K562 (cell line): ENCODE measurements around the gene LIMS1. TPM values are rescaled to one million over a fixed set of nuclear protein-coding genes. Genes with fewer than 3 reads are reported as not detected.

Experiments used
- ATAC-seq: fragments of 200-7000 bp; cut with Tn5 transposase; 3 replicates; pipeline ENCODE4 v1.9.1; 2020; ENCODE audit warnings: moderate library complexity
- BruUV-seq: library from RNA; stranded (reverse); fragments of 400-500 nt; replicated peaks from 2 replicates; lab custom pipeline; 2021; lab: Mats Ljungman, UMichigan
- CTCF ChIA-PET: fragments of 300-600 bp; formaldehyde crosslinking; extraction: SDS; loops from one replicate; lab custom pipeline; 2021; ENCODE audit warnings: low intra/inter-chr PET ratio; lab: Yijun Ruan, JAX
- POLR2A ChIA-PET: fragments of 300-600, 350-650 bp; sonication (Branson Sonifier 250); formaldehyde crosslinking; extraction: SDS; loops from one replicate; lab custom pipeline; 2021; ENCODE audit warnings: antibody characterized with exemption, inconsistent platforms; lab: Yijun Ruan, JAX
- DNase-seq, 4 experiments: peaks; one replicate each; pipeline versions ENCODE4 v3.0.0 to v3.0.0-alpha.2; 2011 to 2018; ENCODE audit warnings: low spot score in 3 of 4, mixed read lengths in 3 of 4; ENCODE audit errors: extremely low read depth in 1 of 4
- FAIRE-seq: peaks from 2 replicates; lab custom pipeline; 2011; peaks lifted over from hg19 to GRCh38; lab: Jason Lieb, UNC
- H2AFZ ChIP-seq: 2 replicates; pipeline ENCODE4 v1.6.0; 2011; ENCODE audit warnings: low read depth, low read length, control low read depth, inconsistent platforms
- H3K27ac ChIP-seq: fragments of 200-600 bp; 3 replicates; pipeline ENCODE4 v1.8.0; 2011; ENCODE audit warnings: low read depth, mild to moderate bottlenecking, control low read depth, inconsistent platforms, low read length, moderate library complexity, mixed read lengths; ENCODE audit errors: extremely low read depth
- H3K27me3 ChIP-seq, 2 experiments: fragments of 300-600 bp in 1 of 2; 2 replicates in 1 of 2; 3 replicates in 1 of 2; pipeline versions ENCODE4 v1.6.0 to v1.8.0; 2011; ENCODE audit warnings: inconsistent platforms in 2 of 2, low read length in 2 of 2, mild to moderate bottlenecking in 1 of 2, mixed read lengths in 1 of 2, moderate library complexity in 1 of 2; ENCODE audit not compliant: control insufficient read depth in 2 of 2, insufficient read depth in 2 of 2
- H3K36me3 ChIP-seq: fragments of 300-600 bp; 3 replicates; pipeline ENCODE4 v1.8.0; 2011; ENCODE audit warnings: mild to moderate bottlenecking, low read length, inconsistent platforms; ENCODE audit not compliant: control insufficient read depth, insufficient read depth
- H3K4me1 ChIP-seq, 2 experiments: fragments of 200-600 bp in 1 of 2; replicated peaks in 1 of 2; 2 replicates in 1 of 2; 3 replicates in 1 of 2; pipeline versions ENCODE4 v1.5.1 to v1.8.0; 2011; ENCODE audit warnings: inconsistent platforms in 2 of 2, low read length in 2 of 2, mild to moderate bottlenecking in 1 of 2, mixed read lengths in 1 of 2, moderate library complexity in 1 of 2; ENCODE audit not compliant: control insufficient read depth in 2 of 2, insufficient read depth in 2 of 2
- H3K4me2 ChIP-seq: 2 replicates; pipeline ENCODE4 v1.6.1; 2011; ENCODE audit warnings: low read length, control low read depth, inconsistent platforms, mixed read lengths; ENCODE audit not compliant: insufficient read depth
- H3K4me3 ChIP-seq: fragments of 200-600 bp; sonication (generic), shearing (Covaris generic); 2 replicates; pipeline ENCODE4 v1.5.1; 2016; ENCODE audit warnings: control low read depth, inconsistent platforms
- H3K79me2 ChIP-seq: fragments of 200-600 bp; 3 replicates; pipeline ENCODE4 v1.8.0; 2011; ENCODE audit warnings: low read length, inconsistent platforms; ENCODE audit not compliant: control insufficient read depth, insufficient read depth
- H3K9ac ChIP-seq, 2 experiments: 2 replicates each; pipeline versions ENCODE4 v1.6.0 to v1.6.1; 2011; ENCODE audit warnings: low read depth in 2 of 2, low read length in 2 of 2, control low read depth in 1 of 2, inconsistent platforms in 1 of 2, mild to moderate bottlenecking in 1 of 2, mixed read lengths in 1 of 2; ENCODE audit not compliant: insufficient read depth in 1 of 2
- H3K9me1 ChIP-seq: one replicate; pipeline ENCODE4 v1.6.0; 2011; ENCODE audit warnings: inconsistent platforms, mild to moderate bottlenecking, low read length, moderate library complexity; ENCODE audit not compliant: control insufficient read depth, insufficient read depth
- H3K9me3 ChIP-seq: replicated peaks from 2 replicates; pipeline ENCODE4 v1.5.1; 2011; ENCODE audit warnings: low read depth, low read length, inconsistent platforms; ENCODE audit not compliant: control insufficient read depth, insufficient read depth
- H4K20me1 ChIP-seq: replicated peaks from 2 replicates; pipeline ENCODE4 v1.6.1; 2011; ENCODE audit warnings: low read length, inconsistent platforms, mixed read lengths; ENCODE audit not compliant: control insufficient read depth, insufficient read depth
- CC2D1A ChIP-seq: fragments of 450-650 bp; IDR thresholded peaks from 2 replicates; pipeline ENCODE4 v1.6.1; 2017; ENCODE audit warnings: mild to moderate bottlenecking
- GTF2E2 ChIP-seq: fragments of 200-800 bp; sonication (Bioruptor generic); IDR thresholded peaks from 2 replicates; pipeline ENCODE4 v1.6.1; 2016; ENCODE audit warnings: missing genetic modification characterization, missing compliant biosample characterization
- ID3 ChIP-seq, 2 experiments: fragments of 250-450 bp in 1 of 2; fragments of 450-650 bp in 1 of 2; sonication (Bioruptor Pico) in 1 of 2; IDR thresholded peaks; 2 replicates each; pipeline versions ENCODE4 v1.6.1 to v1.8.0; 2016 to 2021; ENCODE audit warnings: mild to moderate bottlenecking in 2 of 2, moderate library complexity in 2 of 2, missing compliant biosample characterization in 1 of 2, missing genetic modification characterization in 1 of 2
- KLF13 ChIP-seq: fragments of 450-650 bp; IDR thresholded peaks from 2 replicates; pipeline ENCODE4 v1.6.1; 2016; ENCODE audit warnings: missing genetic modification characterization, low read depth, mild to moderate bottlenecking, missing compliant biosample characterization, moderate library complexity, borderline replicate concordance
- RHOXF2B ChIP-seq: fragments of 250-450 bp; sonication (Bioruptor Pico); conservative IDR thresholded peaks from 2 replicates; pipeline ENCODE4 v1.5.1; 2021
- ZNF395 ChIP-seq: fragments of 200-800 bp; sonication (Bioruptor generic); IDR thresholded peaks from 2 replicates; pipeline ENCODE4 v1.6.1; 2017; ENCODE audit warnings: missing genetic modification characterization, missing compliant biosample characterization
- ZNF561 ChIP-seq: fragments of 450-650 bp; formaldehyde crosslinking; conservative IDR thresholded peaks from 2 replicates; pipeline ENCODE4 v1.4.0; 2020; ENCODE audit warnings: mild to moderate bottlenecking, moderate library complexity
- WGBS: fragments of 100-300 bp; shearing (Covaris generic); methylation state at CpG from one replicate; pipeline ENCODE4 v1.1.6; 2016; ENCODE audit warnings: low coverage, mixed read lengths; ENCODE audit not compliant: insufficient coverage; ENCODE audit errors: missing lambda C conversion rate; 5-methylcytosine and 5-hydroxymethylcytosine counted together
- in situ Hi-C: fragments of 300-500 bp; cut with MboI; formaldehyde crosslinking; loops from 4 replicates; pipeline ENCODE4 v1.15.0; 2018; ENCODE audit warnings: inconsistent platforms, mixed read lengths
- intact Hi-C: fragments of 100-400 bp; cut with micrococcal nuclease; formaldehyde crosslinking; loops from 2 replicates; pipeline ENCODE4 v1.14.2; 2022
- polyA plus RNA-seq, 8 experiments: library from polyadenylated mRNA; depleted of rRNA in 4 of 8; stranded (reverse) in 5 of 8; unstranded in 3 of 8; fragments of >200 nt; fragmentation: Nextera tagmentation in 2 of 8; fragmentation: Illumina TruSeq in 1 of 8; extraction: Ambion mirVana in 2 of 8; extraction: Trizol in 1 of 8; gene quantifications; 2 replicates each; pipeline versions ENCODE4 v1.2.1 to v1.2.3, GENCODE V29; 2011 to 2014; ENCODE audit warnings: inconsistent platforms in 1 of 8, missing spikeins in 1 of 8
- total RNA-seq, 7 experiments: library from RNA; depleted of rRNA in 6 of 7; stranded (reverse); fragments of >200 nt in 6 of 7; fragmentation: Illumina TruSeq in 2 of 7; extraction: Trizol in 2 of 7; gene quantifications; 2 replicates each; pipeline versions ENCODE4 v1.2.1 to v1.2.3, GENCODE V29; 2011 to 2021; ENCODE audit warnings: low replicate concordance in 1 of 7

The LIMS1 gene
- total and polyA plus RNA-seq, 9 of the 15 experiments (the other 6 are each of a cell fraction or from before 2014, with no cell fraction given): 52.8 to 134 (median 81.0) TPM

- TF ChIP-seq ZNF395 (CRISPR knock-in tag): no peak
These were observed 41.1 kb downstream of the LIMS1 start (continued) for GRCh38 chr2:108575132-108575966.

GRCh38 chr2:108577099-108577498, 42.8 kb downstream of the LIMS1 start:
- no TSS peak for BruUV-seq
- no peaks in the 10 kb centered on the region for H3K9me1 ChIP-seq
- ChIA-PET CTCF (no interaction called here), POLR2A (interaction anchor here (0.7 kb wide), 1 partner anchor 853 kb away, joined by 3 read pairs; no protein-coding TSS in a partner anchor)
- ATAC-seq (no peak), DNase-seq (no peak), FAIRE-seq (no peak)
- no peaks in the 10 kb centered on the region; a peak in 2 of 5 replicates for H3K4me1 ChIP-seq
- no peaks in the 10 kb centered on the region for H3K9me3 ChIP-seq
- H3K4me3 ChIP-seq: no peak overlapping the region
- TF ChIP-seq ID3 (CRISPR knock-in tag; IDR thresholded peaks at IDR 0.05) (no peak), ID3 (tag; IDR thresholded peaks at IDR 0.05) (no peak), KLF13 (no peak), CC2D1A (no peak), RHOXF2B (CRISPR knock-in tag) (no peak), ZNF561 (CRISPR knock-in tag) (no peak), GTF2E2 (tag) (no peak)
- no peaks in the 10 kb centered on the region for H3K27me3 ChIP-seq
- H3K9ac ChIP-seq: no peak overlapping the region
- peaks cover 8% of the 10 kb centered on the region; the same call in 1 of the 2 replicates for H4K20me1 ChIP-seq
- 80% methylated on average over 9 of the region's 9 CpGs for WGBS
- H2AFZ ChIP-seq: no peak overlapping the region
- no peak overlapping the region for H3K27ac ChIP-seq
- intact Hi-C loops (no loop called here), in situ Hi-C loops (loop anchor here (25.0 kb wide), 1 partner anchor 640 kb away; no protein-coding TSS in a partner anchor)
- H3K79me2 ChIP-seq: peaks cover 63% of the 10 kb centered on the region
- no peaks in the 10 kb centered on the region; the same call in 2 of the 3 replicates for H3K36me3 ChIP-seq
- H3K4me2 ChIP-seq: no peak overlapping the region
